Astrocyte of the spinal cord (primary cell): ENCODE measurements around the gene DUSP14.
A peak's percentile ranks its signal among the peaks of the same experiment; 100 is the strongest.

Experiments used
- DNase-seq: peaks from one replicate; pipeline ENCODE4 v3.0.0; 2011; ENCODE audit warnings: low read depth, low spot score
- H3K4me3 ChIP-seq: 2 replicates; pipeline ENCODE4 v1.5.1; 2011; ENCODE audit warnings: low read depth, mild to moderate bottlenecking, low read length, moderate library complexity
- in situ Hi-C: cut with HindIII; loops from 2 replicates; pipeline ENCODE4 v1.10.0; 2017; ENCODE audit warnings: low sequenced_read_pairs
- TF ChIP-seq, protein P1 (sequence below): IDR thresholded peaks from 2 replicates; pipeline ENCODE4 v1.5.1; 2012; ENCODE audit warnings: low read depth, mild to moderate bottlenecking, low read length, inconsistent platforms

The DUSP14 gene

GRCh38 chr17:37490638-37491614 is 1.2 kb downstream of the DUSP14 start:
- DNase-seq: peak; percentile 87
- in situ Hi-C loops: no loop called here
- TF ChIP-seq, protein P1, sequence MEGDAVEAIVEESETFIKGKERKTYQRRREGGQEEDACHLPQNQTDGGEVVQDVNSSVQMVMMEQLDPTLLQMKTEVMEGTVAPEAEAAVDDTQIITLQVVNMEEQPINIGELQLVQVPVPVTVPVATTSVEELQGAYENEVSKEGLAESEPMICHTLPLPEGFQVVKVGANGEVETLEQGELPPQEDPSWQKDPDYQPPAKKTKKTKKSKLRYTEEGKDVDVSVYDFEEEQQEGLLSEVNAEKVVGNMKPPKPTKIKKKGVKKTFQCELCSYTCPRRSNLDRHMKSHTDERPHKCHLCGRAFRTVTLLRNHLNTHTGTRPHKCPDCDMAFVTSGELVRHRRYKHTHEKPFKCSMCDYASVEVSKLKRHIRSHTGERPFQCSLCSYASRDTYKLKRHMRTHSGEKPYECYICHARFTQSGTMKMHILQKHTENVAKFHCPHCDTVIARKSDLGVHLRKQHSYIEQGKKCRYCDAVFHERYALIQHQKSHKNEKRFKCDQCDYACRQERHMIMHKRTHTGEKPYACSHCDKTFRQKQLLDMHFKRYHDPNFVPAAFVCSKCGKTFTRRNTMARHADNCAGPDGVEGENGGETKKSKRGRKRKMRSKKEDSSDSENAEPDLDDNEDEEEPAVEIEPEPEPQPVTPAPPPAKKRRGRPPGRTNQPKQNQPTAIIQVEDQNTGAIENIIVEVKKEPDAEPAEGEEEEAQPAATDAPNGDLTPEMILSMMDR: no peak
- peak overlapping the region; percentile 68 for H3K4me3 ChIP-seq

- in situ Hi-C loops: no loop called here
- DNase-seq: no peak
- TF ChIP-seq, protein P1: no peak
- H3K4me3 ChIP-seq: peak overlapping the region; percentile 28
Observed at GRCh38 chr17:37492167-37492566, 2.5 kb downstream of the DUSP14 start.

DNA sequence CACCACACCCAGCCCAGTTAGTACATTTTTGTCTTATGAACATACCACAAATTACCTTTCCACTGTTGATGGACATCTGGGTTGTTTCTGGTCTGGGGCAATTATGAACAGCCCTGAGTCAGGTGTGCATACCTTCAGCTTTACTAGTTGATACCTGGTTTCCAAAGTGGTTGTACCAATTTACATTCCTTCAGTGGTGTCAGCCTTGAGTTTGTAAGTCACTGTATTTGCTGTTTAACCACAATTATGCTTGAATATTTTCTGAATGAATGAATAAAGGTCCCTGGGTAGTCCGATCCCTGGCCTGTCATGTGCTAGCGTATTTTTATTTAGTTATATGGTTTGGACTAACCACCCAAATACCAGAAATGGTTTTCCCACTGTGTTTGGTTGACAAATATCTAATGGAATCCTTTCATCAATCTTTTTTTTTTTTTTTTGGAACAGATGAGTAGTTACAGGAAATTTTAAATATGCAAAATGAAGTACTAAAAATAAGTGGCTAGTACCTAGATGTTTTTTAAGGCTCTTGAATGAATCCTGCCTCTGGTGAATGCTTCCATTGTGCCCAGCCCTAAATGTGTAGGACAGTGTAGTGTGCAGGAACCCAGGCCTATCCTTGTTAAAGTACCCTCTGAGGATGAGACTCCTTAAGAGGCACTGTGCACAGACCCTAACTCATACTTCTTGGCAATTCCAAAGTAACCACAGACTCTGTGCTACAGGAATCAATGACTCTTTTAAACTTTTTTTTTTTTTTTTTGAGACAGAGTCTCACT is 3.7 kb downstream of the DUSP14 start:
- peak; percentile 93 for DNase-seq
- no peak overlapping the region for H3K4me3 ChIP-seq
- in situ Hi-C loops: no loop called here
- TF ChIP-seq, protein P1: no peak

DNA sequence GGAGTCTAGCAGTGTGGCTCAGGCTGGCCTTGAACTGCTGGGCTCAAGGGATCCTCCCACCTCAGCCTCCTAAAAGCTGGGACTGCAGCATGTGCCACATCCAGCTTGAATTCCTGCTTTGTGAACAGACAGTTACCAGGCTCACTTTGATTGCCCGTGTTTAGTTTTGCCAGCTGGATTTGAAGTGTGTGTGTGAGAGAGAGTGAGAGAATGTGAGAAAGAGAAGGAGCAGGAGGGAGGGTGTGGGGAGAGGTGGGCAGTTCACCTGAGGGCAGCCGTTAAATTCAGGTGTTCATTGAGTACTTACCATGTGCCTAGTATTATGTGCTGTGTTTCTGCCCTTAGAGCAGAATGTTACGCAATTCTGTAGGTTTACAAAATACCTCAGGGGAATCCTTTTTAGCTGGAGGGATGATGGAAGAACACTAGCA is 4.7 kb downstream of the DUSP14 start:
- in situ Hi-C loops: no loop called here
- TF ChIP-seq, protein P1: no peak
- no peak for DNase-seq
- no peak overlapping the region for H3K4me3 ChIP-seq

- in situ Hi-C loops: no loop called here
- no peak overlapping the region for H3K4me3 ChIP-seq
Observed at GRCh38 chr17:37494971-37495370, 5.3 kb downstream of the DUSP14 start.

GRCh38 chr17:37500378-37500777 is 10.7 kb downstream of the DUSP14 start:
- DNase-seq: no peak
- TF ChIP-seq, protein P1: no peak
- in situ Hi-C loops: no loop called here
- no peak overlapping the region for H3K4me3 ChIP-seq

More at GRCh38 chr17:37494971-37495370, 5.3 kb downstream of the DUSP14 start:
- TF ChIP-seq, protein P1: no peak
- no peak for DNase-seq
